Neural progenitor cell (in vitro differentiated cells): ENCODE data around the gene SCML2. TPM values are rescaled to one million over a fixed set of nuclear protein-coding genes. Genes with fewer than 3 reads are reported as not detected.
A peak's percentile ranks its signal among the peaks of the same experiment; 100 is the strongest.
"Not testable (repeated sequence)": the region's sequence is repeated elsewhere in the genome, so short reads cannot be mapped to it uniquely, and the experiment has no call there.

Experiments
- DNase-seq: peaks from one replicate; pipeline ENCODE4 v3.0.0-alpha.2; 2016; ENCODE audit warnings: low spot score
- H2AFZ ChIP-seq: fragments of 200-600 bp; sonication (generic); replicated peaks from 2 replicates; pipeline ENCODE4 v1.6.1; 2016; ENCODE audit warnings: antibody characterized with exemption
- H3F3A ChIP-seq: fragments of 200-600 bp; sonication (generic); 2 replicates; pipeline ENCODE4 v1.6.1; 2016; ENCODE audit warnings: antibody characterized with exemption, low read depth
- H3K27ac ChIP-seq: fragments of 200-600 bp; sonication (generic); 2 replicates; pipeline ENCODE4 v1.5.1; 2016; ENCODE audit warnings: mild to moderate bottlenecking
- H3K27me3 ChIP-seq: fragments of 200-600 bp; sonication (generic); 2 replicates; pipeline ENCODE4 v1.6.1; 2016; ENCODE audit warnings: mild to moderate bottlenecking, moderate library complexity
- H3K36me3 ChIP-seq: fragments of 200-600 bp; sonication (generic); 2 replicates; pipeline ENCODE4 v1.5.1; 2016
- H3K4me1 ChIP-seq: fragments of 200-600 bp; sonication (generic); 2 replicates; pipeline ENCODE4 v1.6.1; 2016; ENCODE audit warnings: mixed run types
- H3K4me2 ChIP-seq: fragments of 200-600 bp; sonication (generic); 2 replicates; pipeline ENCODE4 v1.6.1; 2016
- H3K4me3 ChIP-seq: fragments of 200-600 bp; sonication (generic); 2 replicates; pipeline ENCODE4 v1.5.1; 2016
- H3K79me2 ChIP-seq: fragments of 200-600 bp; sonication (generic); 2 replicates; pipeline ENCODE4 v1.6.1; 2016; ENCODE audit warnings: low read depth
- H3K9ac ChIP-seq: fragments of 200-600 bp; sonication (generic); 2 replicates; pipeline ENCODE4 v1.6.1; 2016
- H3K9me3 ChIP-seq: fragments of 200-600 bp; sonication (generic); 2 replicates; pipeline ENCODE4 v1.5.1; 2016; ENCODE audit warnings: low read depth
- H4K20me1 ChIP-seq: fragments of 200-600 bp; sonication (generic); 2 replicates; pipeline ENCODE4 v1.6.1; 2016; ENCODE audit warnings: low read depth
- H3K27ac Mint-ChIP-seq: 3 replicates; pipeline ENCODE4 v1.8.0; 2021; ENCODE audit warnings: mixed read lengths
- H3K27me3 Mint-ChIP-seq: 2 replicates; pipeline ENCODE4 v1.8.0; 2022; ENCODE audit warnings: low read depth, mild to moderate bottlenecking, inconsistent platforms, moderate library complexity, mixed read lengths; ENCODE audit not compliant: insufficient read depth
- H3K36me3 Mint-ChIP-seq: 3 replicates; pipeline ENCODE4 v1.8.0; 2021; ENCODE audit warnings: mixed read lengths
- H3K4me1 Mint-ChIP-seq: 3 replicates; pipeline ENCODE4 v1.8.0; 2021; ENCODE audit warnings: mixed read lengths
- H3K4me3 Mint-ChIP-seq: 3 replicates; pipeline ENCODE4 v1.8.0; 2021; ENCODE audit warnings: mild to moderate bottlenecking, moderate library complexity, mixed read lengths
- H3K9me3 Mint-ChIP-seq: 3 replicates; pipeline ENCODE4 v1.8.0; 2020; ENCODE audit warnings: mixed read lengths
- EZH2 ChIP-seq: fragments of 200-600 bp; sonication (generic); IDR thresholded peaks from 2 replicates; pipeline ENCODE4 v1.6.1; 2017; ENCODE audit warnings: antibody characterized with exemption, mild to moderate bottlenecking, moderate library complexity
- EZH2phosphoT487 ChIP-seq: fragments of 200-600 bp; sonication (generic); IDR thresholded peaks from 2 replicates; pipeline ENCODE4 v1.6.1; 2017; ENCODE audit warnings: antibody characterized with exemption
- total RNA-seq: library from RNA; depleted of rRNA; stranded (reverse); fragments of >200 nt; gene quantifications from 2 replicates; pipeline ENCODE4 v1.2.3, GENCODE V29; 2015; ENCODE audit warnings: low replicate concordance
- TF ChIP-seq, protein P1 (sequence below): fragments of 200-600 bp; sonication (generic); IDR thresholded peaks from 2 replicates; pipeline ENCODE4 v1.5.1; 2017; ENCODE audit warnings: antibody characterized with exemption, mild to moderate bottlenecking

Gene SCML2
- total RNA-seq, 1 donor from 2014 or later, result 36.8 TPM

DNA sequence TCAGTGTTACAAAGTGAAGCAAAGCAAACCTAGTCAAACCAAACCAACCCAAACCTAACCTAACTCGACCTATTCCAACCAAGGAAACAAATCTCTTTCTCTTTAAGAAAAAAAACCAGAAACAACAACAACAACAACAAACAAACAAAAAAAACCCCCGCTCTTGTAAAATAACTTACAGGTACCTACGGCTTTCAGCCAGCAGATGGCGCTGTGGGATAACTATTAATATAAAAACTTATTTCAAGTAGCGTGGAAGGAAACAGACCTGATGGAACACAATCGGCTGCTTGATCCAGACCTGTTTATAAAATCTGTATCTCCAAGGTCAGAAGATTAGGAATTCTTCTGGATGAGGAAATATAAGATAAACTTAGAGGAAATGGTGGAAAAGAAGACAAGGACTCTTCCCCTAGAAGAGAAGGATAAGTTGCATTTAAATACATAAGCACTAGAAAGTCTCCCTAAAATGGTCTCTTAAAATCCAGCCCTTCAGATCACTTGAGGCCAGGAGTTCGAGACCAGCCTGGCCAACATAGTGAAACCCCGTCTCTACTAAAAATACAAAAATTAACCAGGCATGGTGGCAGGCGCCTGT is 36.6 kb upstream of the SCML2 start:
- DNase-seq, result peak; percentile 80
- Histone ChIP-seq H4K20me1 (no peaks in the 10 kb centered on the region), H3K4me1 (no peaks in the 10 kb centered on the region), H3K79me2 (no peaks in the 10 kb centered on the region), H3K9me3 (no peaks in the 10 kb centered on the region), H3F3A (no peaks in the 10 kb centered on the region), H3K27ac (no peak overlapping the region), H3K9ac (no peak overlapping the region), H3K36me3 (no peaks in the 10 kb centered on the region), H3K4me3 (no peak overlapping the region), H3K27me3 (no peaks in the 10 kb centered on the region), H3K4me2 (no peak overlapping the region), H2AFZ (no peak overlapping the region)
- Mint-ChIP-seq H3K9me3 (peaks cover 3% of the 10 kb centered on the region), H3K4me1 (peaks cover 3% of the 10 kb centered on the region), H3K27ac (no peak overlapping the region), H3K27me3 (no peaks in the 10 kb centered on the region), H3K4me3 (no peak overlapping the region), H3K36me3 (no peaks in the 10 kb centered on the region)
- TF ChIP-seq EZH2phosphoT487, result no peak
- TF ChIP-seq, protein P1, sequence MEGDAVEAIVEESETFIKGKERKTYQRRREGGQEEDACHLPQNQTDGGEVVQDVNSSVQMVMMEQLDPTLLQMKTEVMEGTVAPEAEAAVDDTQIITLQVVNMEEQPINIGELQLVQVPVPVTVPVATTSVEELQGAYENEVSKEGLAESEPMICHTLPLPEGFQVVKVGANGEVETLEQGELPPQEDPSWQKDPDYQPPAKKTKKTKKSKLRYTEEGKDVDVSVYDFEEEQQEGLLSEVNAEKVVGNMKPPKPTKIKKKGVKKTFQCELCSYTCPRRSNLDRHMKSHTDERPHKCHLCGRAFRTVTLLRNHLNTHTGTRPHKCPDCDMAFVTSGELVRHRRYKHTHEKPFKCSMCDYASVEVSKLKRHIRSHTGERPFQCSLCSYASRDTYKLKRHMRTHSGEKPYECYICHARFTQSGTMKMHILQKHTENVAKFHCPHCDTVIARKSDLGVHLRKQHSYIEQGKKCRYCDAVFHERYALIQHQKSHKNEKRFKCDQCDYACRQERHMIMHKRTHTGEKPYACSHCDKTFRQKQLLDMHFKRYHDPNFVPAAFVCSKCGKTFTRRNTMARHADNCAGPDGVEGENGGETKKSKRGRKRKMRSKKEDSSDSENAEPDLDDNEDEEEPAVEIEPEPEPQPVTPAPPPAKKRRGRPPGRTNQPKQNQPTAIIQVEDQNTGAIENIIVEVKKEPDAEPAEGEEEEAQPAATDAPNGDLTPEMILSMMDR, result peak; percentile 80
- TF ChIP-seq EZH2, result no peak

DNA sequence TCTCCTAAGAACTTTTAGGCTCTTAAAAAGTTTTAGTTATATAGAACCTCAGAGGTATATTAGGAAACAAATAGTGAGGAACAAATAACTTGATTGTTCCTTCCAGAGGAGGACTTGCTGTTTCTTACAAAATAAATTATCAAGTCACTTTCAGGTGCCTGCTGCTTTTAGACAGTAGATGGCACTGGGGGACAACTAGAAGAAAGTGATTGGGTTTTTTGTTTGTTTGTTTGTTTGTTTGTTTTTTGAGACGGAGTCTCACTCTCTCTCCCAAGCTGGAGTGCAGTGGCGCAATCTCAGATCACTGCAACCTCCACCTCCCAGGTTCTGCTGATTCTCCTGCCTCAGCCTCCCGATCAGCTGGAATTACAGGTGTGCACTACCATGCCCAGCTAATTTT is 35.5 kb upstream of the SCML2 start:
- Histone ChIP-seq H3K27ac (no peak overlapping the region), H3K4me3 (no peak overlapping the region), H4K20me1 (no peaks in the 10 kb centered on the region), H3F3A (no peaks in the 10 kb centered on the region), H3K79me2 (no peaks in the 10 kb centered on the region), H3K4me2 (no peak overlapping the region), H3K36me3 (no peaks in the 10 kb centered on the region), H3K27me3 (no peaks in the 10 kb centered on the region), H2AFZ (no peak overlapping the region), H3K4me1 (no peaks in the 10 kb centered on the region), H3K9me3 (no peaks in the 10 kb centered on the region), H3K9ac (no peak overlapping the region)
- H3K27ac Mint-ChIP-seq, result no peak overlapping the region
- H3K4me3 Mint-ChIP-seq, result no peak overlapping the region
- H3K4me1 Mint-ChIP-seq, result peaks cover 3% of the 10 kb centered on the region
- peak; percentile 32 for DNase-seq
- H3K27me3 Mint-ChIP-seq, result no peaks in the 10 kb centered on the region
- no peak for TF ChIP-seq EZH2phosphoT487
- no peak for TF ChIP-seq EZH2
- TF ChIP-seq, protein P1, result peak; percentile 48
- peaks cover 3% of the 10 kb centered on the region for H3K9me3 Mint-ChIP-seq
- H3K36me3 Mint-ChIP-seq, result no peaks in the 10 kb centered on the region

DNA sequence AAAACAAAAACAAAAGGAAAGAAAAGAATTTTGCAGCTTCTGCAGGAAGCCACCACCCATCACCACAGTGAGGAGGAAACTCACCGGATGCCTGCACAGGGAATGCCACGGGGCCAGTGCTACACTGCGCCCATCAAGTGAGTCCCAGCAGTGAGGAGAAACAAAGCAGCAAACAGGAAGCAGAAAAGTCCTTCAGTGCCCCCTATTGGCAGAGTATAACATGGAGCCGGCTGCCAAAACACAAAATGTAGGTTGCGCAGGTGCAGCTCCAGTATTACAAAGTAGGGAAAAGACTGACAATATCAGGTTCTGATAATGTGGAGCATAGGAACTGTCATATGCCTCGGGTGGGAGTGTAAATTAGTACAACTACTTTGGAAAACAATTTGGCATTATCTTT is 23.3 kb upstream of the SCML2 start:
- H3K36me3 ChIP-seq, result no peaks in the 10 kb centered on the region
- Mint-ChIP-seq H3K27me3 (no peaks in the 10 kb centered on the region), H3K36me3 (no peaks in the 10 kb centered on the region), H3K4me1 (no peaks in the 10 kb centered on the region), H3K4me3 (no peak overlapping the region), H3K27ac (no peak overlapping the region), H3K9me3 (peaks cover 9% of the 10 kb centered on the region)
- no peaks in the 10 kb centered on the region for H3F3A ChIP-seq
- no peaks in the 10 kb centered on the region for H4K20me1 ChIP-seq
- peak; percentile 53 for DNase-seq
- no peaks in the 10 kb centered on the region for H3K27me3 ChIP-seq
- no peak overlapping the region for H3K4me2 ChIP-seq
- no peak overlapping the region for H3K27ac ChIP-seq
- H3K9me3 ChIP-seq, result no peaks in the 10 kb centered on the region
- no peak overlapping the region for H3K9ac ChIP-seq
- H3K4me1 ChIP-seq, result no peaks in the 10 kb centered on the region
- H3K4me3 ChIP-seq, result no peak overlapping the region
- H2AFZ ChIP-seq, result no peak overlapping the region
- H3K79me2 ChIP-seq, result no peaks in the 10 kb centered on the region
- TF ChIP-seq, protein P1, result peak; percentile 61
- TF ChIP-seq EZH2, result no peak
- no peak for TF ChIP-seq EZH2phosphoT487

DNA sequence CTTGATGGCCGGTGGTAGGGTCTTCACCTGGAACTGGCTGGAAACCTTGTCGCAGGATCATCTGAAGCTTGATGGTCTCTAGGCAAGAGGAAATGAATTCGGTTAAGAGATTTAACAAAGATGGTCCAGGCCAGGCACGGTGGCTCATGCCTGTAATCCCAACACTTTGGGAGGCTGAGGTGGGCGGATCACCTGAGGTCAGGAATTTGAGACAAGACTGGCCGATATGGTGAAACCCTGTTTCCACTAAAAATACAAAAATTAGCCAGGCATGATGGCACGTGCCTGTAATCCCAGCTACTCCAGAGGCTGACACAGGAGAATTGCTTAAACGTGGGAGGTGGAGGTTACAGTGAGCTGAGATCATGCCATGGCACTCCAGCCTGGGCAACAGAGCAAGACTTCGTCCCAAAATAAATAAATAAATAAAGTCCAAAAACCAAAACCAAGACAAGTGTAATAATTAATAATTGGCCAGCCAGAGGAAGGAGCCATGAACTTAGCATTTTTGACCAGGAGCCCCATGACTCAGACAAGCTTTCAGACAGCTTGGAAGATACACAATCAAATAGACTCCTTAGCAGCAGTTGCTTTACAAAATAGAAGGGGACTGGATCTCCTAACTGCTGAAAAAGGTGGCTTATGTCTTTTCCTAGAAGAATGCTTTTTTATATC is 20.8 kb upstream of the SCML2 start:
- not testable (repeated sequence) for H3F3A ChIP-seq, H3K9ac ChIP-seq, H3K36me3 Mint-ChIP-seq, H3K4me3 Mint-ChIP-seq, H3K27me3 ChIP-seq, H3K4me3 ChIP-seq, H3K9me3 Mint-ChIP-seq, H3K27ac ChIP-seq, DNase-seq, H3K4me2 ChIP-seq, H4K20me1 ChIP-seq, H3K36me3 ChIP-seq, H3K4me1 Mint-ChIP-seq, H2AFZ ChIP-seq, H3K27me3 Mint-ChIP-seq, H3K4me1 ChIP-seq, H3K27ac Mint-ChIP-seq, H3K9me3 ChIP-seq, H3K79me2 ChIP-seq

DNA sequence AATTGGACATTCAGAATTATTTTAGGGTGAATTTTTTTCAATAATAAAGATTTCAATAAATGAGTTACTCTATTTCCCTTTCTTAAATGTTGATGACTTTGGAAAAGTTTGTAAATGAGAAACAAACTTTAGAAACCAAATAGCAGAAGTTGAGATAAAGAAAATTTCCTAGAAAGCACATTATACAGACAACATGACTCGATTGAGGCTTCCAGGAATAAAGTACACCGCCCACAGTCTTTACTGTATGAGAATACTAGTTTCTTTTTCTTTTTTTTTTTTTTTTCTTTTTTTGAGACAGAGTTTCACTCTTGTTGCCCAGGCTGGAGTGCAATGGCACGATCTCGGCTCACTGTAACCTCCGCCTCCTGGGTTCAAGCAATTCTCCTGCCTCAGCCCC is 14.6 kb upstream of the SCML2 start:
- H3F3A ChIP-seq, H3K27me3 Mint-ChIP-seq, H3K9ac ChIP-seq, H2AFZ ChIP-seq, H3K27ac Mint-ChIP-seq, H3K4me1 Mint-ChIP-seq, H3K36me3 ChIP-seq, H3K4me2 ChIP-seq, H3K4me3 Mint-ChIP-seq, H3K36me3 Mint-ChIP-seq, H3K9me3 ChIP-seq, DNase-seq, H3K79me2 ChIP-seq, H3K27me3 ChIP-seq, H3K4me1 ChIP-seq, H3K27ac ChIP-seq, H3K4me3 ChIP-seq, H4K20me1 ChIP-seq: not testable (repeated sequence)
- peaks cover 11% of the 10 kb centered on the region for H3K9me3 Mint-ChIP-seq
